ENCODE measurements around the gene STARD10. TPM values are rescaled to one million over a fixed set of nuclear protein-coding genes. Genes with fewer than 3 reads are reported as not detected.

The STARD10 gene
- total RNA-seq, 1 experiment from 2014 or later: 26.8 TPM

- Histone ChIP-seq H3K4me3 (ENCODE audit: insufficient read depth, low read depth, low read length) (no peak overlapping the region), H3K36me3 (replicated peaks; ENCODE audit: control insufficient read depth, insufficient read depth, low read length) (peaks cover 6% of the 10 kb centered on the region), H3K27me3 (ENCODE audit: control insufficient read depth, insufficient read depth, low read length) (no peaks in the 10 kb centered on the region)
- DNase-seq: no peak
Observed at GRCh38 chr11:72721689-72722049, 72.2 kb downstream of the STARD10 start.

DNA sequence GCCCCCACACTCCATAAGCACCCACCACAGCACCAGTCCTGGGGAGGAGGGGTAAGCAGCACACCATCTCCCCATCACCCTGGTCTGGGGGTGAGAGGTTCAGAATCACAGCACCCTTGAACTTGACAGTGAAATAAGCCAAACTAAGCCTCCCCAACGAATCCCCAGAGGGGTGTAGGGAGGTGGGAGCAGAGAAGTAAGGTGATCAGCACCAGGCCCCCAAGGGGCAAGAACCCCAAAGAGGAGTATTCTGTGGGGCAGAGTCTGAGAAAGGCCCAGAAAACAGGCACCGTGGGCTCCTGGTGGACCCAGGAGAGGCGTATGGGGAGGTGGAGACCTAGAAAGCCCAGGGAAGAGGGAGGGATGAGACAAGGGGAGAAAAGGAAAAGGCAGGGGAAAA is 72.6 kb downstream of the STARD10 start:
- no peaks in the 10 kb centered on the region for H3K27me3 ChIP-seq (ENCODE audit: control insufficient read depth, insufficient read depth, low read length)
- DNase-seq: no peak
- H3K36me3 ChIP-seq (replicated peaks; ENCODE audit: control insufficient read depth, insufficient read depth, low read length): peaks cover 6% of the 10 kb centered on the region
- no peak overlapping the region for H3K4me3 ChIP-seq (ENCODE audit: insufficient read depth, low read depth, low read length)

- DNase-seq: no peak
- H3K4me3 ChIP-seq (ENCODE audit: insufficient read depth, low read depth, low read length): no peak overlapping the region
- no peaks in the 10 kb centered on the region for H3K27me3 ChIP-seq (ENCODE audit: control insufficient read depth, insufficient read depth, low read length)
- peaks cover 5% of the 10 kb centered on the region; the same call in 1 of the 2 replicates for H3K36me3 ChIP-seq (replicated peaks; ENCODE audit: control insufficient read depth, insufficient read depth, low read length)
Observed at GRCh38 chr11:72720784-72721183, 73.1 kb downstream of the STARD10 start.

DNA sequence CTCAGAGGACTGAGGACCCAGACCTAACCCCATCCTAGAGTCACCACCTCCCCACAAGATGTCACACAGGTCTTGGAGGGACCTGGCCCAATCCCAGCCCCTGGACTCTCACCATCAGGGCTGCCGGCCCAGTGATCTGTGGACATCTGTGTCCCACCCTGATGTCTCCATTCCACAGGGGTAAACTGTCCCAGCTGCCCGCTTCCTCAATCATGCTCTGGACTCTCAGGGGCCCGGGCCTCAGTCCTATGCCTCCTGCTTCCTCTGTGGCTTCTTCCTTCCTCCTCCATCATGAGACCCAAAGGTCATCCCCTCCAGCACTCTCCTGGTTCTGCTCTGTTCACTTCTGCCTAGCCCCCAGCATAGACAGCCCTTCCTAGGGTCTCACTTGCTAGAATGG is 73.8 kb downstream of the STARD10 start:
- H3K27me3 ChIP-seq (ENCODE audit: control insufficient read depth, insufficient read depth, low read length): no peaks in the 10 kb centered on the region
- no peak for DNase-seq
- H3K36me3 ChIP-seq (replicated peaks; ENCODE audit: control insufficient read depth, insufficient read depth, low read length): peaks cover 5% of the 10 kb centered on the region; the same call in 1 of the 2 replicates
- H3K4me3 ChIP-seq (ENCODE audit: insufficient read depth, low read depth, low read length): no peak overlapping the region

GRCh38 chr11:72719551-72719950 is 74.3 kb downstream of the STARD10 start:
- H3K36me3 ChIP-seq (replicated peaks; ENCODE audit: control insufficient read depth, insufficient read depth, low read length): peaks cover 4% of the 10 kb centered on the region; the same call in 1 of the 2 replicates
- no peak overlapping the region for H3K4me3 ChIP-seq (ENCODE audit: insufficient read depth, low read depth, low read length)
- no peaks in the 10 kb centered on the region for H3K27me3 ChIP-seq (ENCODE audit: control insufficient read depth, insufficient read depth, low read length)
- no peak for DNase-seq

GRCh38 chr11:72719144-72719543 is 74.7 kb downstream of the STARD10 start:
- Histone ChIP-seq H3K36me3 (replicated peaks; ENCODE audit: control insufficient read depth, insufficient read depth, low read length) (peaks cover 3% of the 10 kb centered on the region; the same call in 1 of the 2 replicates), H3K4me3 (ENCODE audit: insufficient read depth, low read depth, low read length) (no peak overlapping the region), H3K27me3 (ENCODE audit: control insufficient read depth, insufficient read depth, low read length) (no peaks in the 10 kb centered on the region)
- DNase-seq: no peak

GRCh38 chr11:72718101-72718501 is 75.7 kb downstream of the STARD10 start:
- Histone ChIP-seq H3K4me3 (ENCODE audit: insufficient read depth, low read depth, low read length) (no peak overlapping the region), H3K27me3 (ENCODE audit: control insufficient read depth, insufficient read depth, low read length) (no peaks in the 10 kb centered on the region), H3K36me3 (replicated peaks; ENCODE audit: control insufficient read depth, insufficient read depth, low read length) (peaks cover 3% of the 10 kb centered on the region; the same call in 1 of the 2 replicates)
- no peak for DNase-seq

GRCh38 chr11:72716788-72717435 is 76.9 kb downstream of the STARD10 start:
- Histone ChIP-seq H3K4me3 (ENCODE audit: insufficient read depth, low read depth, low read length) (no peak overlapping the region), H3K27me3 (ENCODE audit: control insufficient read depth, insufficient read depth, low read length) (no peaks in the 10 kb centered on the region), H3K36me3 (replicated peaks; ENCODE audit: control insufficient read depth, insufficient read depth, low read length) (peaks cover 3% of the 10 kb centered on the region)
- no peak for DNase-seq

DNA sequence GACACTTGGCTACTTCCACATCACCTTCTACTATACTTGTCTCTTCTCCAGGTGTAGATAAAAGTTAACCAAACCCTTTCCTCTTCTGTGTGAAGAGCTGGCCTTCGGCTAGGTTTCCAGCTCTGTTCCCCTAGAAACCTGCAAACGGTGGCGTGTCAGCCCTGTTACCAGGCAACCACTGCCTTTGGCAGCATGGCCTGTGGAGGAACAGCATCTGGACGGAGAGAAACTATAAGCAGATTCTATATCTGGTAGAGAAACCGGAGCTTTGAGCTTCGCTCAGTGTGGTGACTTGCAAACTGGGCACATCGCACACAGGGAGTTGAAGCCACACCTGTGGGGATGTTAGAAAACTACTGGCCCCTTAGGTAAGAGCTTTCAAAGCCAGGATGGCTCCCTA is 77.6 kb downstream of the STARD10 start:
- no peak overlapping the region for H3K4me3 ChIP-seq (ENCODE audit: insufficient read depth, low read depth, low read length)
- H3K36me3 ChIP-seq (replicated peaks; ENCODE audit: control insufficient read depth, insufficient read depth, low read length): peaks cover 6% of the 10 kb centered on the region
- no peaks in the 10 kb centered on the region for H3K27me3 ChIP-seq (ENCODE audit: control insufficient read depth, insufficient read depth, low read length)
- DNase-seq: no peak

DNA sequence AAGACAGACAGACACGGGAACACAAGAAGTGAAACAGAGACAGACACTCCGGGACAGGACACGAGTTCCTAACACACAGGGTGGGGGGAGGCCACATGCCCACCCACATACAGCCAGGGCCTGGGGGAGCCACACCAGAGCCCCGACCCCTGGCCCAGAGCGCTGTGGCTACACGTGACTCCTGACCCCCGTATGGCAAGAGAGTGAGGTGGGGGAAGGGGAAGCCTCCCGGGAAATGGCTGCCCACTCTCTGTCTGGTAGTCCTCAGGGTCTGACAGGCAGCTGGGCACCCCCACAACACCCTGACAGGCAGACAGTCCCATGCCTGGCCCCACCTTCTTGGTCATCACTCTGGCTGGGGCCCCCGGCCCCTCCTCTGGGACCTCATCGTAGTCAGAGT is 81.0 kb downstream of the STARD10 start:
- peaks cover 8% of the 10 kb centered on the region for H3K36me3 ChIP-seq (replicated peaks; ENCODE audit: control insufficient read depth, insufficient read depth, low read length)

DNA sequence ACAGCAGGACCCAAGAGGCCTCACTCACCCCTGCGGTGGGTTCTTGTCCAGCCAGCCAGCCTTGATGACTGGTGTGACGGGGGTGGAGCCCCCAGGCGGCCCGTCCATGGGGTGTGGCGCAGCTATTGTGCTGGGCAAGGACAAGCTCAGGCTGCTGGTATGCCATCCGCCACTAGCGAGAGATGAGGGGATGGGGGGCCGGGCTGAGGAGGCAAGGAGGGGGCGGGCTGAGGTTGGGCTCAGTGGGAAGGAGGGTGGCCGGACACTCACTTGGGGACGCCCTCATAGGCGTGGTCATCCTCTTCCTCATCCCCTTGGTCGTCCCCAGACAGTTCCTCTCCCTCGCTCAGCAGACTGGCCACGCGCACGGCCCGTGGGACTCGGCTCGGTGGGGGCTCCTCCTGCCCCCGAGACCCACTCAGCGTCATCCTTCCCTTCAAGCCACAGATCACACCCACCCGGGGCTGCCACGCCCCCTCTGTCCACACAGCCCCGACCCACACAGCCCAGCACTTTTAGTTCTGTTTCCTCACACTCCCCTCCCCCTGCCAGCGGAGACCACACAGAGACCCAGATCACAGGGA is 81.6 kb downstream of the STARD10 start:
- Histone ChIP-seq H3K4me3 (ENCODE audit: insufficient read depth, low read depth, low read length) (no peak overlapping the region), H3K36me3 (replicated peaks; ENCODE audit: control insufficient read depth, insufficient read depth, low read length) (peaks cover 8% of the 10 kb centered on the region), H3K27me3 (ENCODE audit: control insufficient read depth, insufficient read depth, low read length) (no peaks in the 10 kb centered on the region)
- peak; percentile 62 for DNase-seq

More for the DNA sequence above, 81.0 kb downstream of the STARD10 start:
- no peak for DNase-seq
- H3K4me3 ChIP-seq (ENCODE audit: insufficient read depth, low read depth, low read length): no peak overlapping the region
- no peaks in the 10 kb centered on the region for H3K27me3 ChIP-seq (ENCODE audit: control insufficient read depth, insufficient read depth, low read length)

- DNase-seq: no peak
- no peak overlapping the region for H3K4me3 ChIP-seq (ENCODE audit: insufficient read depth, low read depth, low read length)
- H3K27me3 ChIP-seq (ENCODE audit: control insufficient read depth, insufficient read depth, low read length): no peaks in the 10 kb centered on the region
- H3K36me3 ChIP-seq (replicated peaks; ENCODE audit: control insufficient read depth, insufficient read depth, low read length): peaks cover 7% of the 10 kb centered on the region
Observed at GRCh38 chr11:72711141-72711540, 82.7 kb downstream of the STARD10 start.

DNA sequence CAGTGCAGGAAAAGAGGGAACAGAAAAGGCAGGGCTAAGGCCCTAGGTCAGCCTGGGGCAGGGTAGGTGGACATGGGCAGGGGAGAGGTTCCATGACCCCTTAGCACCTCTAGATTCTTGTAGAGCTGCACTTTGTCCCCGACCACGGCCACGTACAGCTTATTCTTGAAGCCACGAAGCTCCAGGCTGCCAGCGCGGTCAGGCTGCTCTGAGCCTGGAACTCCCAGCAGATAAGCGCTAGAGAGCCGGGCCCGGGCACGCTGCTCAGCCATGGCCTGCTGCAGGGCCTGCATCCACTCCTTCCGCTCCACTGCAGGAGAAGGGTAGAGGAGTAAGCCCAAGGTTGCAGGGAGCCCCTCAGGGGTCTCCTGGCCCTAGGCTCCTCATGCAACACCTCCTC is 83.6 kb downstream of the STARD10 start:
- Histone ChIP-seq H3K4me3 (ENCODE audit: insufficient read depth, low read depth, low read length) (no peak overlapping the region), H3K27me3 (ENCODE audit: control insufficient read depth, insufficient read depth, low read length) (no peaks in the 10 kb centered on the region), H3K36me3 (replicated peaks; ENCODE audit: control insufficient read depth, insufficient read depth, low read length) (peaks cover 7% of the 10 kb centered on the region)
- DNase-seq: no peak

DNA sequence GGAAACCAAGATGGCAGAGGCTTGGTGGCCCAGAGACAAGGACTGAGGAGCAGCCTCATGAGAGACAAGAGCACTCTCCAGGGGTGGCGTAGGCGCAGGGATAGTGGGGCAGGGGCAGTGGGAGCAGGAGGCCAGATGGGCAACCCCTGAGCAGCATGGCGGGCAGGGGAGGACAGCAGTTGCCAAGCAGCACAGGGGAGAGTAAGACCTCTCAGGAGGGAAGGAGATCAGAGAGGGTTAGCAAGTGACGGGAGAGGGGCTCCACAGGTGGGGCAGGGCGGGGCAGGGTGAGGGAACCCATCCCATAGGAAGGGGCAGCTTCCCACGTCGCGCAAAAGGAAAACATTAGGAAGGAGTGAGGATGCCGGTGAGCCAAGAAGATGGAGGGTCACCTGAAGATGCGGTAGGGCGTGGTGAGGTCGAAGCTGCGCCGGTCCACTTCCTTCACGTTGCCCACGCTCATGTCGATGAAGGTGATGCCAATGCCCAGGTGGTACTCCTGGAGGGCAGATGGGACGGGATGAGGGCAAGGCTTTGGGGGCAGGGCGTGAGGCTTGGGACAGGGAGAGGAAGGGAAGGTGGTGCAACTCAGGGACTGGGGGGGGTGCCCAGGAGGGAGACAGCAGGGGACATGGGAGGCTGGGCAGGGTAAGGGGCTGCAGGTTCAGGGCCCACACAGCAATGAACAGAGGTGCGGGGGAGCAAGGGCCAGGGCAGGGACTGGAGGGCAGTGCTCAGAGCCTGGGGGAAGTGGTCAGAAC is 84.2 kb downstream of the STARD10 start:
- Histone ChIP-seq H3K4me3 (ENCODE audit: insufficient read depth, low read depth, low read length) (no peak overlapping the region), H3K36me3 (replicated peaks; ENCODE audit: control insufficient read depth, insufficient read depth, low read length) (peaks cover 7% of the 10 kb centered on the region), H3K27me3 (ENCODE audit: control insufficient read depth, insufficient read depth, low read length) (no peaks in the 10 kb centered on the region)
- no peak for DNase-seq

- Histone ChIP-seq H3K4me3 (ENCODE audit: insufficient read depth, low read depth, low read length) (no peak overlapping the region), H3K27me3 (ENCODE audit: control insufficient read depth, insufficient read depth, low read length) (no peaks in the 10 kb centered on the region), H3K36me3 (replicated peaks; ENCODE audit: control insufficient read depth, insufficient read depth, low read length) (peaks cover 9% of the 10 kb centered on the region)
- no peak for DNase-seq
Observed at GRCh38 chr11:72707032-72707431, 86.8 kb downstream of the STARD10 start.

All from H7 (cell line).